OCI-LY1 (cell line): ENCODE results near the gene ISOC1.

ENCODE experiments used
- H2AFZ ChIP-seq: fragments of 200-600 bp; sonication (generic), shearing (Covaris generic); 2 replicates; pipeline ENCODE4 v1.6.0; 2014; ENCODE audit warnings: antibody characterized with exemption, mild to moderate bottlenecking, low read length
- H3F3A ChIP-seq: fragments of 200-600 bp; sonication (generic), shearing (Covaris generic); 2 replicates; pipeline ENCODE4 v1.6.0; 2014; ENCODE audit warnings: mild to moderate bottlenecking, antibody characterized with exemption, low read length, moderate library complexity; ENCODE audit not compliant: insufficient read depth
- H3K27ac ChIP-seq: fragments of 200-600 bp; sonication (generic); 2 replicates; pipeline ENCODE4 v1.5.1; 2014; ENCODE audit warnings: low read length, mixed run types, mild to moderate bottlenecking, low read depth; ENCODE audit not compliant: poor library complexity, severe bottlenecking
- H3K27me3 ChIP-seq: fragments of 200-600 bp; sonication (generic); 2 replicates; pipeline ENCODE4 v1.6.0; 2014; ENCODE audit warnings: antibody characterized with exemption, mild to moderate bottlenecking, low read length, moderate library complexity; ENCODE audit not compliant: insufficient read depth
- H3K36me3 ChIP-seq: fragments of 200-600 bp; sonication (generic); 2 replicates; pipeline ENCODE4 v1.6.1; 2014; ENCODE audit warnings: mild to moderate bottlenecking, antibody characterized with exemption, low read length, moderate library complexity, mixed read lengths; ENCODE audit not compliant: insufficient read depth
- H3K4me1 ChIP-seq: fragments of 200-600 bp; sonication (generic); 2 replicates; pipeline ENCODE4 v1.5.1; 2014; ENCODE audit warnings: mild to moderate bottlenecking, low read length, moderate library complexity; ENCODE audit not compliant: insufficient read depth, severe bottlenecking
- H3K4me2 ChIP-seq: fragments of 200-600 bp; sonication (generic), shearing (Covaris generic); 2 replicates; pipeline ENCODE4 v1.6.1; 2014; ENCODE audit warnings: low read length
- H3K4me3 ChIP-seq: fragments of 200-600 bp; sonication (generic); 2 replicates; pipeline ENCODE4 v1.5.1; 2014; ENCODE audit warnings: low read length, low read depth, mild to moderate bottlenecking, mixed read lengths; ENCODE audit not compliant: poor library complexity, severe bottlenecking
- H3K79me2 ChIP-seq: fragments of 200-600 bp; shearing (Covaris generic); 2 replicates; pipeline ENCODE4 v1.6.1; 2016; ENCODE audit warnings: mixed run types, low read length, mixed read lengths; ENCODE audit not compliant: insufficient read depth
- H3K9ac ChIP-seq: fragments of 200-600 bp; sonication (generic), shearing (Covaris generic); 2 replicates; pipeline ENCODE4 v1.6.1; 2014; ENCODE audit warnings: mild to moderate bottlenecking, low read length, mixed read lengths
- H3K9me2 ChIP-seq: fragments of 200-600 bp; sonication (generic), shearing (Covaris generic); 2 replicates; pipeline ENCODE4 v1.6.1; 2014; ENCODE audit warnings: low read depth, mild to moderate bottlenecking, low read length, mixed read lengths
- H3K9me3 ChIP-seq: fragments of 200-600 bp; shearing (Covaris generic); 2 replicates; pipeline ENCODE4 v1.6.1; 2014; ENCODE audit warnings: low read length, mixed read lengths
- H4K20me1 ChIP-seq: fragments of 200-600 bp; sonication (generic), shearing (Covaris generic); 2 replicates; pipeline ENCODE4 v1.6.0; 2016; ENCODE audit warnings: mild to moderate bottlenecking, low read length; ENCODE audit not compliant: insufficient read depth
- CTCF ChIP-seq: fragments of 200-600 bp; sonication (generic), shearing (Covaris generic); IDR thresholded peaks from 2 replicates; pipeline ENCODE4 v1.5.1; 2017; ENCODE audit warnings: mild to moderate bottlenecking, antibody characterized with exemption, low read length, moderate library complexity, mixed read lengths
- EZH2 ChIP-seq: fragments of 200-600 bp; sonication (generic), shearing (Covaris generic); IDR thresholded peaks from 2 replicates; pipeline ENCODE4 v1.8.0; 2017; ENCODE audit warnings: borderline replicate concordance, mixed run types, mild to moderate bottlenecking, antibody characterized with exemption, low read length, moderate library complexity, mixed read lengths

ISOC1 gene

GRCh38 chr5:129141696-129142095 is 47.1 kb downstream of the ISOC1 start:
- no peaks in the 10 kb centered on the region for H3K79me2 ChIP-seq
- no peak overlapping the region for H2AFZ ChIP-seq
- H3K9me3 ChIP-seq = no peaks in the 10 kb centered on the region
- no peak overlapping the region for H3K9ac ChIP-seq
- no peaks in the 10 kb centered on the region for H3K27me3 ChIP-seq
- no peaks in the 10 kb centered on the region for H3K4me1 ChIP-seq
- no peaks in the 10 kb centered on the region for H3F3A ChIP-seq
- no peaks in the 10 kb centered on the region for H4K20me1 ChIP-seq
- no peak overlapping the region for H3K4me2 ChIP-seq
- H3K27ac ChIP-seq = no peak overlapping the region
- TF ChIP-seq CTCF = no peak
- no peaks in the 10 kb centered on the region for H3K36me3 ChIP-seq
- H3K4me3 ChIP-seq = no peak overlapping the region
- H3K9me2 ChIP-seq = no peaks in the 10 kb centered on the region

GRCh38 chr5:129155876-129156275 is 61.3 kb downstream of the ISOC1 start:
- no peak overlapping the region for H2AFZ ChIP-seq
- H3K9me3 ChIP-seq = no peaks in the 10 kb centered on the region
- H3K27ac ChIP-seq = no peak overlapping the region
- H3K27me3 ChIP-seq = no peaks in the 10 kb centered on the region
- no peaks in the 10 kb centered on the region for H3K9me2 ChIP-seq
- H3K36me3 ChIP-seq = no peaks in the 10 kb centered on the region
- H4K20me1 ChIP-seq = no peaks in the 10 kb centered on the region
- no peak overlapping the region for H3K4me2 ChIP-seq
- H3K9ac ChIP-seq = no peak overlapping the region
- no peaks in the 10 kb centered on the region for H3K4me1 ChIP-seq
- TF ChIP-seq EZH2 (no peak), CTCF (no peak)
- H3K79me2 ChIP-seq = no peaks in the 10 kb centered on the region
- no peak overlapping the region for H3K4me3 ChIP-seq
- no peaks in the 10 kb centered on the region for H3F3A ChIP-seq

GRCh38 chr5:129161830-129162229 is 67.3 kb downstream of the ISOC1 start:
- Histone ChIP-seq H3K4me2 (no peak overlapping the region), H3K9ac (no peak overlapping the region), H3K4me1 (no peaks in the 10 kb centered on the region), H3K36me3 (no peaks in the 10 kb centered on the region), H4K20me1 (no peaks in the 10 kb centered on the region), H3K79me2 (no peaks in the 10 kb centered on the region), H3K27me3 (no peaks in the 10 kb centered on the region), H2AFZ (no peak overlapping the region), H3F3A (no peaks in the 10 kb centered on the region), H3K4me3 (no peak overlapping the region), H3K9me2 (no peaks in the 10 kb centered on the region), H3K27ac (no peak overlapping the region), H3K9me3 (no peaks in the 10 kb centered on the region)
- TF ChIP-seq CTCF (no peak), EZH2 (no peak)
